Fibroblast of the aortic adventitia (primary cell): Measurements from ENCODE around the gene LCA5. TPM values are rescaled to one million over a fixed set of nuclear protein-coding genes. Genes with fewer than 3 reads are reported as not detected.
"Not testable (repeated sequence)": the region's sequence is repeated elsewhere in the genome, so short reads cannot be mapped to it uniquely, and the experiment has no call there.

Experiments
- DNase-seq: peaks from one replicate; pipeline ENCODE4 v3.0.0-alpha.2; 2010; ENCODE audit warnings: low read depth
- H3K4me3 ChIP-seq: 2 replicates; pipeline ENCODE4 v1.5.1; 2011; ENCODE audit warnings: low read depth, mild to moderate bottlenecking, control low read depth, low read length, moderate library complexity
- total RNA-seq: library from RNA; depleted of rRNA; stranded (reverse); fragments of >200 nt; gene quantifications from 2 replicates; pipeline ENCODE4 v1.2.3, GENCODE V29; 2012; ENCODE audit warnings: low replicate concordance
- TF ChIP-seq, protein P1 (sequence below): IDR thresholded peaks from 2 replicates; pipeline ENCODE4 v1.5.1; 2011; ENCODE audit warnings: mild to moderate bottlenecking, low read length, control low read depth, inconsistent platforms; ENCODE audit not compliant: insufficient read depth

LCA5 gene
- total RNA-seq: 7.4 and 12.1 TPM in 2 replicates

DNA sequence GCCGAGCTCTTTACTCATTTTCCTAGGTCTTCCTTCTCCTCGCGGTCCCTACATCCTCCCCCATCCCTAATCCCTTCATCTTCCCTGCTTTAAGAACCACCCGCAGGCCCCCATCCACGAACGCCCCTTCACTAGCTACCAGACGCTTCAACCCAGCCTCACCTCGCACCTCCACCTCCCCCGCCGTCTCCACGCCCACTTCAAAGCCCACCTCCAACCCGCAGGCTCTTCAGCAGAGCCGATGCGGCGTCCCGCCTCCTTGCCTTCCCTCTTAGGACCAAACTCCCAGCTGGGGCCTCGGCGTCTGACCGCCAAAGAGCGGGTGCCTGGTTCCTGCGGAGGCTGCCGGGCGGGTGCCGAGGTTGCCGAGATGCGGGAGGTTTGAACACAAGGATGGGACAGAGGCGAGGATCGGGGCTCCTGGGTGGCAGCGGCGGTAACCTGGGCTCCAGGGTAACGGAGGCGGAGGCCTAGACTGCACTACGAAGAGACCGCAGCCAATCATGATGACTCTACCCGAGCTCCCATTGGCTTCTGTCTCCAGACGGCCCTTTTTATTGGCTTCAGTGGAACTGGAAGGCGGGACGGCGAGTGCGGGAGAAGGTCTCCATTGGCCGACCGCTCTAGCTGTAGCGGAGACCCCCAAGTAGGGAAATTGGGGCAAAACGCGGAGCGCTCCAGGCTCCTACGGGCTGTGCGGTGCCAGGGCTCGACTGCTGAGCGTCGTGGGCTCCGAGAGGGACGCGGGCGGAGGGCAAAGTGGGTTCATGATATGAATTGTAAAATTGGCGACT, at the start of gene LCA5:
Gene LCA5, minus strand, starts transcription at position 477 of the 794 bp plus-strand sequence. CDS start 18,536 bp downstream, outside the sequence.
- DNase-seq: peak; percentile 97
- TF ChIP-seq, protein P1, sequence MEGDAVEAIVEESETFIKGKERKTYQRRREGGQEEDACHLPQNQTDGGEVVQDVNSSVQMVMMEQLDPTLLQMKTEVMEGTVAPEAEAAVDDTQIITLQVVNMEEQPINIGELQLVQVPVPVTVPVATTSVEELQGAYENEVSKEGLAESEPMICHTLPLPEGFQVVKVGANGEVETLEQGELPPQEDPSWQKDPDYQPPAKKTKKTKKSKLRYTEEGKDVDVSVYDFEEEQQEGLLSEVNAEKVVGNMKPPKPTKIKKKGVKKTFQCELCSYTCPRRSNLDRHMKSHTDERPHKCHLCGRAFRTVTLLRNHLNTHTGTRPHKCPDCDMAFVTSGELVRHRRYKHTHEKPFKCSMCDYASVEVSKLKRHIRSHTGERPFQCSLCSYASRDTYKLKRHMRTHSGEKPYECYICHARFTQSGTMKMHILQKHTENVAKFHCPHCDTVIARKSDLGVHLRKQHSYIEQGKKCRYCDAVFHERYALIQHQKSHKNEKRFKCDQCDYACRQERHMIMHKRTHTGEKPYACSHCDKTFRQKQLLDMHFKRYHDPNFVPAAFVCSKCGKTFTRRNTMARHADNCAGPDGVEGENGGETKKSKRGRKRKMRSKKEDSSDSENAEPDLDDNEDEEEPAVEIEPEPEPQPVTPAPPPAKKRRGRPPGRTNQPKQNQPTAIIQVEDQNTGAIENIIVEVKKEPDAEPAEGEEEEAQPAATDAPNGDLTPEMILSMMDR: no peak
- H3K4me3 ChIP-seq: peak within 1 kb of the TSS; percentile 94

DNA sequence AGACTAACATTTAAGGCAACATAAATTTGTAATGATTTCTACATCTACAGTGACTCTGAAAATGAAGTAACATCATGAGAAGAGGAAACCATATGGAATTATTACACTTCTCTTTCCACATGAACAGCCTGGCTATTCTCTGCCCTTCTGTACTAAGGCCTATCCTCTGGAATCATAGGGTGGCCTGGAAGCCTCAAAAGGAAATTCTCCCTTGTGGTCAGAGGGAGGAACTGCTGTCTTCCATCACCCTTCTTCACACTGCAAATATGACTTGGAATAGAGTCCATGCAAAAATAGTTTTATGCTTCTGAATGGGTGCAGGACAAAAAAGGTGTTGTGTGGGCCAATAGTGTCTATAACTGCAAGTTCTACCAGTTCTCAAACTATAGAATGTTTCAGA, 49.3 kb upstream of the LCA5 start:
- H3K4me3 ChIP-seq: no peak overlapping the region
- TF ChIP-seq, protein P1: peak; percentile 64
- DNase-seq: peak; percentile 33

DNA sequence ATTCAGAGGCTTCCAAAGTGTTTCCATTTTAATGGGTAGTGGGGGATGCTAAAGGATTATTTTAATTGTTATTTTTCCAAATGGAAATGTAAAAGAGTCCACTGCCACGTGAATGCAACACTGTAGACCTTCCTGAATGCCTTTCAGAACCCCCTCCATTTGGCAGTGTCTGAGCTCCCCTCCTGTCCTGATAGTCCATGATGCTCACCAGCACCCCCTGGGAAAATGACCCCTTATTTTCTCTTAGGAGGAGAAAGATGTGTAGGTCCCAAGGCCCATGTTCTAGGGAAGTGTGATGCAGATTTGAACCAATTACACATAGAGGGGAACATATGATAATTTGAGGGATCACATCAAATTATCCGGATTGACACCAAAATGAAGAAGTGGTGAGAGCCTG, 47.1 kb upstream of the LCA5 start:
- TF ChIP-seq, protein P1: no peak
- DNase-seq: no peak
- H3K4me3 ChIP-seq: no peak overlapping the region

DNA sequence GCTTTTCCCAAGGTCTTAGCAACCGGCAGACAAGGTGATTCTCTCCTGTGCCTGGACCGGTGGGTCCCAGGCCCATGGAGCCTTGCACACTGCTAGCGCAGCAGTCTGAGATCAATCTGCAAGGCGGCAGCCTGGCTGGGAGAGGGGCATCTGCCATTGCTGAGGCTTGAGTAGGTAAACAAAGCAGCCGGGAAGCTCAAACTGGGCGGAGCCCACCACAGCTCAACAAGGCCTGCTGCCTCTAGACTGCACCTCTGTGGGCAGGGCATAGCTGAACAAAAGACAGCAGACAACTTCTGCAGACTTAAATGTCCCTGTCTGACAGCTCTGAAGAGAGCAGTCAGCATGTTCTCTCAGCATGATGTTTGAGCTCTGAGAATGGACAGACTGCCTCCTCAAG, 40.7 kb upstream of the LCA5 start:
- not testable (repeated sequence) for DNase-seq

DNA sequence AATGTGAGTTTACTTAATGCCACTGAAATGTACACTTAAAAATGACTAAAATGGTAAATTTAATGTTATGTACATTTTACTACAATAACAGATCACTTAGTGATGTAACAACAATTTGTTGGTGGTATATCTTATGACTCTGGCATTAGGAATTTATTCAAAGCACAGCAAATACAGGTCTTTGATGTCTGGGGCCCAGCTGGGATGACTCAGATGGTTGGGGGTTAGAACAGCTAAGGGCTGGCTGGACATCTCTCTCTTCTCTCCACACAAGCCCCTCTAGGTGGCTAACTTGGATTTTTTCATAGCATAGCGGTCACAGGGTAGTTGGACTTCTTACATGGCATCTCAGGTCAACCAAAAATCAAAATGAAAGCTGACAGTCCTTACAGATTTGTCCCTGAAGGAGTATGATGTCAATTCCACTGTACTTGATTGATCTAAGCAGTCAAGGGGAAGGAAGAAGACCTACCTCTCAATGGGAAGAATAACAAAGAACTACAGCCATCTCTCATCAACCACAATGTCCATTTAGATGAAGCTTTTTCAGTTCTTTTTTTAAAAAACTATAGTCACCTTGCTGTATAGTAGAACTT, 37.5 kb upstream of the LCA5 start:
- TF ChIP-seq, protein P1: no peak
- no peak overlapping the region for H3K4me3 ChIP-seq
- DNase-seq: peak; percentile 40

More for the DNA sequence above, 40.7 kb upstream of the LCA5 start:
- H3K4me3 ChIP-seq: not testable (repeated sequence)

DNA sequence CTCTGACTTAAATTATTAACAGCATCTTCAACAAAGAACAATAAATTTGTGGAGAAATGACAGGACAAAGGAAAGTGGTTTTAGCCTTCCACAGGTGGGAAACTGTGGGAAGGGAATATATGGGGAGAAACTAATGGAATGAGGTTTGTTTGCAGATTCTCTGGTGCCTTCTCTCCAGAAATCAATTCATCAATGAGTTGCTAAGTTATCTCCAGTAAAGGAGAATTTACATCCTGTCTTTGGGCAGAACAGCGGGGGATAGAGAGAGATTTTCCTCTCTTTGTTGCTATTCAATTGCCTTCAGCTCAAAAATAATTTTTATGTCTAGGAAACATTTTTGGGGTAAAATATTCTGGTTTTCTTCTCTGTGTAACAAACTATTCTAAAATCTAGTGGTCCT, 36.9 kb upstream of the LCA5 start:
- TF ChIP-seq, protein P1: no peak
- no peak for DNase-seq
- H3K4me3 ChIP-seq: no peak overlapping the region

DNA sequence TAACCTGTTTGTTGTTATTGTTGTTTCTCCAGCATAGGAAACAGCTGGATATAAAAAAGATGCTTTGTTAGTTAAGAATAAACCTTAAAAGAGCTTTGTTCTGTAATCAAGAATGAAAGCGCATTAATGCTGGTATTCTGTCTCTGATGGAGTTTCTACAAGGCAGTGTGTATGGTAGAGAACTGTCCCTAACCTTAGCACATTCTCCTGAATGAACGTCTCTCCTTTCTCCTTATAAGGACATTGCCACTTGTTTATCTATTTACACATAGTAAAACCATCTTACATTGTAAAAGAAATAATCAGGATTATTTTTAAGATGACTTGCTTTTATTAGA, 33.8 kb upstream of the LCA5 start:
- no peak overlapping the region for H3K4me3 ChIP-seq
- no peak for DNase-seq
- TF ChIP-seq, protein P1: no peak
